Activated gamma-delta T cell (primary cell): Measurements from ENCODE around the gene PPP3R2.
"Not testable (repeated sequence)": the region's sequence is repeated elsewhere in the genome, so short reads cannot be mapped to it uniquely, and the experiment has no call there.

Source experiments
- DNase-seq: peaks from one replicate; lab custom pipeline; 2025; lab: John Stamatoyannopoulos, UW

The PPP3R2 gene

DNA sequence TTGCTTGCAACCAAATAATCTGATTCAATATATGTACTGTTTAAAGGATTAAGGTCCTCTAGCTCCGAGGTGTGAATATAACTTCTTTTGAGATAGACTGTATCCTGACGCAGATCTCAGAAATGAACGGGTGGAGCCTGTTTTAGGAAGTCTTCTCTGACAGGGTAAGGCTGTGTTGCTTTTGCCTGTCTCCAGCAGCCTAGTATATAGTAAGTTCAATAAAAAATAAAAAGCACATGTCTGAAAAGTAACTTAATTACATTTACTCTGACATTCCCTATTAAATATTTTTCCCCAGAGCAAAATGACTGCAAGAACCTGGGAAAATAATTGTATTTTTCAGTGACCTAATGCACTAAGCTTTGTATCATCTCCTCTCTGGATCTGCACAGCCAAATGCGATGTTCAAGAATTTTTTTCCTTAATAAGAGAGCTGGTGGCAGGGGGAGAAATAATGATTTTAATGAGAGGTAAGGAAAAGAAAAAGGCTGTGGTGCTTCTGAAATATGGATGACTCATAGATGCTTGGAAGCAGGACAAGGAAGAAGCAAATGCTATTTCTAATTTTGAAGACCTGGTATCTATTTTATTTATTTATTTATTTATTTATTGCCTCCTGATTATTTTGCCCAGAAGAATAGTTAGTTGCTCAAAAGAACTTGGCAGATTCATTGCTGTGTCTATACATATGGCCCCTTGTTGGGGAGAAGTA lies 7.3 kb downstream of the PPP3R2 start:
- no peak for DNase-seq

DNA sequence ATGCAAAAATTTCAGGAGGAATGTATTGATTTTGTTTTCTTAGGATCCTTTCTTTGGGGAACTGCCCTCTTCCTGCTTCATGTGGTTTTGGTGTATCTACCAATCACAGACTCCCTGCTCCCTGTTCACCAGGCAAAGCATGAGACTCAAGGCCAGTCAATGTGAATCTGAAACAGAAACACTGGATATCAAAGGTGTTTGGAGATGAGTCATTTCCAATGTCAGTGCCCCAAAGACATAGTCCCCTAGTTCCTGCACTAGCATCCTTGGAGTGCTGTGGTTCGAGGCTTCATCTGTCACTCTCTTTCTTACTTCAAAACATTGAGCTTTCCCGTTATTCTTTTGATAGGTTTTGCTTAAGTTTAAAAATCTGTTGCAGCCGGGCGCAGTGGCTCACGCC lies 8.1 kb downstream of the PPP3R2 start:
- no peak for DNase-seq

DNA sequence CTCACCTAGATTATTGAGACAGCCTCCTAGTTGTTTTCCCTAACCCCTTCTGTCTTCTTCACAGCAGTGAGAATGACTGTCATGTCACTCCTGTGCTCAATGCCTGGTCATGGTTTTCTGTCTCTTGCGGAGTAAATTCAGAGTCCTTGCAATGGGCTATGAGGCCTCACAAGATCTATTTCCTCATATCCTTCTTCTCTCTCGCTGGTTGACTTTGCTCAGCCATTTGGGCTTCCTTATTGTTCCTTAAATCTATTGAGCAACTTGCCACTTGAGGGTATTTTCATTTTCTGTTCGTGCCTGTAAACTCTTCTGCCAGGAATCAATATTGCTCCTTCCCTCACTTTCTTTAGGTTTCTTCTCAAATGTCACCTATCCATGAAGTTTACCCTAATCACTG lies 9.0 kb downstream of the PPP3R2 start:
- DNase-seq, result no peak

DNA sequence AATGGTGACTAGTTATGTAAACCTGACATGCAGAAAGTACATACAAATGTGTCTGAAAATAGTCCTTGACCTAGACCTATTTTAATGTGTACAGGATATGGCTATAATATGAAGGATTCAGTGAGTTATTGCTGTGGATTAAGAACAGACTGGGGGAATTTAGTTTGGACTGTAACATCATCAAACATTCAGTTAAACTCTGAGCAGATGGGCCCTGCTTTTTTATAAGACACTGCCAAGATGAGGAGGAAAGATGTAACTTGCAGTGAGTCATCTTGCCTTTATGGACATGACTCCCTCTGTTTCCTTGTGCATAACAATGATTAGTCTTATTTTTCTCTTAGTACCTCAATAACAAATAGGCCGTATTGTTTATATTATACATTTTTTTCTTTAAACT lies 12.2 kb downstream of the PPP3R2 start:
- no peak for DNase-seq

DNA sequence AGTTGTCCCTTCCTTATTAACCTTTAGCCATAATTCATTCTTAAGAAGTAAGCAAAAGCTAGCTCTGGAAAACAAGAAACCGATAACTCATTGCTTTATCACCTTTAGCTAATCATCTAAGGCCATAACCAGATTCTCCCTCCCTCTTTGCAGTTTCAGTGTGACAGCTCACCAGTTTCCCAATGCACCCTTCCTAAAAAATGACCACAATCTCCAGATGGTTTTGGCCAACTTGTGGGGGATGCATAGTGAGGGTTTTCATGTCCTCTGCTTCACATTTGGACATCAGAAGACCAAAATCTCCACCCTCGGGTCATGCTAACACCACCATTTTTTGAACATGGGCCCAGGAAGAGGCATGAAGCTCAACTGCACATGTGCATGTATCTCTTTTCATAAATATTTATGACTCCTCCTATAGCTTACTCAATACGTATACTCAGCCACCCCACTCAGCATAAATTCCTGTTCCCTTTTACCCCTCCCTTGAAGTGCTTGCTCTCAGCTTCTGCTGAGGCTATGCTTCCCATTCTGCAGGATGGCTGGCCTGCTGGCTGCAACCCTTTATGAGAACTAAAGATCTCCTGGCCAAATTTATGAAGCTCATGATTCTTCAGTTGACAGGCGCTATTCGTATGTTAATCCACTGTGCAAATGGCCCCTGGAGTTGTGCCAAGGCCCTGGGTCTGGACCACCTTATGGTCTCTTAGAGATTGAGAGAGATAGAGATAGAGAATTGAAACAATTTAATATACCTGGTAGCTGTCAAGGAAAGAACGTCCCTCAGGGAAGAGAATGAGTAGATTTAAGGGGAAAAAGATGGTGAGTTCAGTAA lies 14.8 kb downstream of the PPP3R2 start:
- no peak for DNase-seq

DNA sequence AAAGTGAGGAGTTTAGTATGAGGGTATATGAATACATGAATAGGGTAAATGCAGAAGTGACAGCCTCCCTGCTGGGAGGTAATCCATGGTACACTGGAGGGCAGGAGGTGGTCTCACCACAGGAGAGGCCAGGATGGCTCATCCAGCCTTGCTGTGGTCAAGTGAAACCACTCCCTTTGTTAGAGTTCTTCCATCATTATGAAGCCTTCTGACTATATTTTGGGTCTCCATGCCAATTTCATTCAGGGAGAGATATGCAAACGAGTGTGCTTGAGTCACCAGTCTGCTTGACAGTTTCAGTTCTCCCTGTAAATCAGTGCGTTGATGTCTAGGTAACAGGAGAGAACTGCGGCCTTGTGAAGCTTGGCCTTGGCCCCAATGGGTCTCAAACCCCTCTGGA lies 16.4 kb downstream of the PPP3R2 start:
- DNase-seq, result no peak

DNA sequence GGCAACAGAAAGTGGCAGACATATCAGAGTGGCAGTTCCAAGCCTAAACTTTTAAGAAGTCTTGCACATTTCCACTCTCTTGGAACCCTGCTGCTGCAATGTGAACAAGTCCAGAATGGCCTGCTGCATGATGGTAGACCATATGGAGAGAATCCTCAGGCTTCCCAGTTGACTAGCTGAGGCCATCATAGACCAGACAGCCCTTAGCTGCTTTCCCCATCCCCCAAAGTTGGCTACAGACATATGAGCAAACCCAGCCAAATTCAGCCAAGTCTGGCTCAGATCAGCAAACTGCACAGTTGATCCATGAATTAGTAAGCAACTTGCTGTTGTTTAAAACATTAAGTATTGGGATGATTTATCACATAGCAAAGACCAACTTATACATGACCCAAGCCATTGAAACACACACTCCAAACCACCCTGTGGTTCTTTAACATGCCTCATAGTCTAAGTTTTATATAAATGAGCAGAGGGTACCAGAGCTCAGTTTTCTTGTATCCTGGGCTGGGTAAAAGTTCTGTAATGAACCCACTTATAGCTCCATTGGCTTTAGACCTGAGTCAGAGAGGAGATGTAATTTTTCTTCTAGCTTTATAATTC lies 19.9 kb downstream of the PPP3R2 start:
- DNase-seq, result no peak

DNA sequence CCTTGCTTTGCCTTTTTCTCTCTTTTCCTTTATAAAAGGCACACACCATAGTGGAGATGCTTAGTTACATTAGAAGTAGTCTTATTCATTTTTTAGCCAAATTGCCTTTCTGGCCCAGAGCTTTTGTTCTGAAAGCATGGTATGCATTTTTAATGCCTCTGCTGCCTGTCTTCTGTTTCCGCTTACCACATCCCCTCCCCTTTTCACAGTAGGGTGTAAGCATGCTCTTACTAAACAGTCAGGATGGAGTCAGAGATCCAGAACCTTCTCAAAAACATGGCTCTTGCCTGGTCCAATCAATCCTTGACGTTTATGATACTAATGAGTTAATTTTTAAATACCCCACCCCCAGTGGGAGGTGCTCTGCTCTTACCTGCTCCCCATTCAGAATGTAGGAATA lies 22.5 kb downstream of the PPP3R2 start:
- DNase-seq, result no peak

DNA sequence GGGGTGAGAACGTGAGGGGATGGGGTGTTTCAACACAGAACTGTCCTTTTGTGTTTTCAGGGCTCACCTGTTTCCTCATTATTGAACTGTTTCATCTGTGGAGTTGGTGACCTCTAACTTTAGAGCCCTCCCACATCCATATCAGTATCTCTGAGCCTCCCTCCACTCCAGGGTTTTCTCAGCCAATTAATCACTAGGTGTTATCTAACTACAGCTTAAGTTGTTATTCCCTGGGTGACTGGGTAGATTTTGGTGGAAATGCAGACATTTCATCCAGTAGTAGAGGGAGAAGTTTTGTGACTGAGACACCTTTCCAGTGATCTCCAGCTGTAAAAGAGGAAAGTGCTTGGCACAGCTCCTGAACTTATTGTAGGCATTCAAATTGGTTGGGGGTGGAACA lies 23.7 kb downstream of the PPP3R2 start:
- no peak for DNase-seq

DNA sequence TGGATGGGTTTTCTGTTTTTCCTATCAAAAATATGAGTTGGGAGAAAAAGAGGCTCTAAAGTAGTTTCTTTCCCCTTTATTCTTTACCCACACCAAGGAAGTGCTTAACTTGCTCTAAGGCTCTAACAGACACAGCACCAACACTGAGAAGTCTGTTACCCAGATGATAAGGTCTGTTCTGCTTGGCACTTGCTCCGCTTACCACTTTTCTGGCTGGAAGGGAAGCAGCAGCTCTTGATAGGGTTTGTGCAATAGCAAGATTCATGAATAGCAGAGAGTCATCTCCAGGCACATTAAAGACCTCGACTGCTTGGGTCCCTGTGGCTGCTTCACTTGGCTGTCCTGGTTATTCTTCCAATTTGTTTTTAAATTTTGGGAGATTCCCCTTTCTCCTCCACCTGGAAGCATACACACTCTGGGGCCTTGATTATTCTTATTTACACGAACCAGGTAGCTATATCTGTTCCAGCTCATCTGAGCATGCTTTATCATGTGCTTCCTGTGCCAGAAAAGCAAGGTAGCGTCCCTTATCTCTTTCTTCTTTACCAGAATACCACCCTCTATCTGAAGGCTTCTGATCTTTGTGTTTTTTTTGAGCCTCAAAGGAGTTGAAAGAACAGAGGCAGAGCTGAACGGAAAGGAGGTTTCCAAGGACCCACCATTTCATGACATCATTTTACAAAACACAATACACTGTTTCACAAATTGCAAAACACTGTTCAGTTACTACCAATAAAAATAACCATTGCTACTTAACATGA lies 24.8 kb downstream of the PPP3R2 start:
- DNase-seq, result no peak

DNA sequence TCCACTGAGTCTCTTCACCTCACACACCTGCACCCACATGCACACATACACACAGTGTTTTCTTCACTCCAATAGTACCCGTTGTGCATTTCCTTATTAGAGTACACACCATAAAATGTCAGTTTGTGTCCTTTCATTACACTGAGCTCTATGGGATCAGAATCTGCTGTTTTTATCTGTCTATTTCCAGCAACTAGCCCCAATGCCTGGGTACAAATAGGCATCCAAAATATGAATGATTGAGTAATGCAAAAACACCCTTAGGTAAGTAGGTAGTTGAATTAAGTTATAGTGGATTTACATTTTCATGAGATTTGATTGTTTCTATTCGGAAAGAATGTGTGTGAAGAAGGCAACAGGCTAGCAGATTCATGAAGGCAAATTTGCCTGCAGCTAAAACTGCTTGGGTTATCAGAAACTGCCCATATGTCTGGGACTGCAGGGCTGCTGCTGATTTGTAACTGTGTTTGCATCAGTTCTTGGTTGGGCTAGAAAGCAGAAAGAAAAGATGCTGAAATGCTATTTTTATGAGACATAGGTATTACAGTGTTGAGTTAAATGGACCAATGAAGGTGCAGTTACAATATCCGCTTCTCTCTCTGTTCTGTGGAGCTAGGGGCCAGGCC lies 26.9 kb downstream of the PPP3R2 start:
- DNase-seq, result no peak

DNA sequence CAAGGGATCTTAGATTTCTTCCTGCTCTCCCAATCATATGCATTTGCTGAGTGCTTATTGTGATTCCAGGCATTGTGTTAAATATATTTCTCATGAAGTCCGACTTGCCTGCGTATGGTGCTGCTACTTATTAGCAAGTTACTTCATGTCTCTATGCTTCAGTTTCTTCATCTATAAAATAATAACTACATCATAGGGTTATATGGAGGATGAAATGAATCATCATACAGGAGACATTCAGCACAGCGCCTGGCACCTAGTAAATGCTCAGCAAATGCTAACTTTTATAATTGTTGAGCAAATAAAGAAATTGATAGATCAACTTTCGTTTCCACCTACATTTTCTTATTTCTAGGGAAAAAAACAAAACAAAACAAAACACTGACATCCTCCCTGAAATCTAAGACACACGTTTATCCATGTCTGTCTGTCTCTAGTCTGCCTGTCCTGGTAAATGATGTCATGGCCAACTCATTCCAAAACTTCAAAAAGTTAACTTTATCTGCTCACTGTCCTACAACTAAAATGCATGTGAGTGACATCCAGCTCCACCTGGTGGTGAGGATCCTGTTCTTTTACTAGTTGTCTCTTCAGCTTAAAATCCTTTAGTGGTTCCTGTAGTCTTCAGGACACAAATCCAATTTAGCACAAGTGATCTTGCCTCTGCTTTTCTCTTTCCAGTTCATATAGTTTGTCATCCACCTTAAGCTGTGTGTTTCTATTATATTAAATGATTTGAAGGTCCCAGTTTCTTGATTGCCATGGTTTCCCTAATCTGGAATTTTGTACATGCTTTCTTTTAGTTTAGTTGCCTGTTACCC lies 27.7 kb downstream of the PPP3R2 start:
- no peak for DNase-seq

DNA sequence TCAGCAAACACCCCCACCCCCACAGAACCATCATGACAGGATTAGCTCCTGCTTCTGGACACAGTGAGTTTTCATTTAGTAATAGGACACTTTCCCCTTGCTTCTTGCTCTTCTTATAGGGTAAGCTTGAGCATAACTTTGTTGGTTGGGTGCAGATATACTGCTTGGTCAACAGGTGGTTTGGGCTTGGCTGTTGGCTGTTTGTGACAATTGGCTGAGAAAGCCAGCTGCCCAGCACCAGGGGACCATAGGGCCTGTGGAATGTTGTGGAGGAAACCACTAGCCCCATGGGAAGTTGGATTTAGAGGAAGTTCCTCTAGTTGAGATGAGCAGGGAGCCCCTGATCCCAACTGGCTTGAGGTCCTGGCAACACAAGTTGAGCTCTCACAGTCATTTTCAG lies 30.5 kb downstream of the PPP3R2 start:
- no peak for DNase-seq

DNA sequence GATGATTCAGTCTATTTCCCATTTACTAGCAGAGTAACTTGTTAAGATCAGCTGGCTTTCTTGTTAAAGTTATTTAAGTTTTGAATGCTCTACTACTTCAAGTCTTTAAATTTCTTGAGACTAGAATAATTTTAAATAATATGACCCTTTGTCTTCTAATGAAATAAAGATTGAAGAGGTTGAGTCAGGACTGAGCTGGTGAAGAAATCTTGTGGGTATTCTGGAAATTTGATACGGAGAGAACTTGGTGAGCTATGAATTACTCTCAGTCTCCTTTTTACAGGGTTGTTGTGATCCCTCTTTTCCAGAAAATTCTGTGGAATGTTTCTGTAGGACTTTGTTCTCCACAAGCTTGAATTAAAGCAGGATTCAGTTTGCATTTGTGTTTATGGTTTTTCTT lies 31.8 kb downstream of the PPP3R2 start:
- DNase-seq, result no peak

DNA sequence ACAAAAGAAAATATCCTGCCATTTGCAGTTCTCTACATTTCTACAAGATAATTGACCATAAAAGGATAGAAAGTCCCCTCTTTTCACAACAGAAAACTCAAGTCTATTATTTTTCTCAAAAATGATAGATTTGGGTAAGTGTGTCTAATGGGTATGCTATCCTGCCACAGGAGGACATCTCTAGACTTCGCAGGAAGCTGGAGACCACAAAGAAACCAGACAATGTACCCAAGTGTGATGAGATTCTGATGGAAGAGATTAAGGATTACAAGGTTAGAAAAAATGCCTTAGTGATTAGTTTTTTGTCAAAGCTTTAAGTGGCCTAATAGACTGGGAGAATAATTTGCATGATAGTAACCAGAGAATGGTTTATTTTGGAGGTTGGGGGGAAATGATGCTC lies 33.0 kb downstream of the PPP3R2 start:
- DNase-seq, result no peak

DNA sequence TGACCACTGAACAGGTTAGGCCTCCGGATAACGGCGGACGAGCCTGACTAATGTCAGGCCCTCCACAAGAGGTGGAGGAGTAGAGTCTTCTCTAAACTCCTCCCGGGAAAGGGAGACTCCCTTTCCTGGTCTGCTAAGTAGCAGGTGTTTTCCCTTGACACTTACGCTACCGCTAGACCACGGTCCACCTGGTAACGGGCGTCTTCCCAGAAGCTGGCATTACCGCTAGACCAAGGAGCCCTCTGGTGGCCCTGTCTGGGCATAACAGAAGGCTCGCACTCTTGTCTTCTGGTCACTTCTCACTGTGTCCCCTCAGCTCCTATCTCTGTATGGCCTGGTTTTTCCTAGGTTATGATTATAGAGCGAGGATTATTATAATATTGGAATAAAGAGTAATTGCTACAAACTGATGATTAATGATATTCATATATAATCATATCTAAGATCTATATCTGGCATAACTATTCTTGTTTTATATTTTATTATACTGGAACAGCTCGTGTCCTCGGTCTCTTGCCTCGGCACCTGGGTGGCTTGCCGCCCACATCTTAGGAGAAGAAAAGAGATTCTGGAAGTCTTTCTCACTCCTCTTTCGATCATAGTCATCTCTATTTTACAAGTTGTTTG lies 45.2 kb downstream of the PPP3R2 start:
- DNase-seq, result not testable (repeated sequence)

DNA sequence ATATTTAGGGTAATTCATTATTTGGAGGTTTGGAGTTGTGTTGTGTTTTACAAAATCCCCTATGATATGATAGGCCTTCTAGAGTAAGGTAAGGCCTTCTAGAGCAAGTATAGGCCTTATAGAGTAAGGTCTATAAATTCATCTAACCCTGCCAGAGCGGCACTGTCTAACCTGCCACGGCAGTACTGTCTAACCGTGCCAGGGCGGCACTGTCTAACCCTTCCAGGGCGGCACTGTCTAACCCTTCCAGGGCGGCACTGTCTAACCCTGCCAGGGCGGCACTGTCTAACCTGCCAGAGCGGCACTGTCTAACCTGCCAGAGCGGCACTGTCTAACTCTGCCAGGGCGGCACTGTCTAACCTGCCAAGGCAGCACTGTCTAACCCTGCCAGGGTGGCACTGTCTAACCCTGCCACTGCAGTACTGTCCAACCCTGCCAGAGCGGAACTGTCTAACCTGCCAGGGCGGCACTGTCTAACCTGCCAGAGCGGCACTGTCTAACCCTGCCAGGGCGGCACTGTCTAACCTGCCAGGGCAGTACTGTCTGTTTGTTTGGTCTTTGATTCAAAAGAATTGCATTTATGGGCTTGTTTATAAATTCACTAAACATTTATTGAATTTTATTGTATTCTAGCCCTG lies 51.6 kb downstream of the PPP3R2 start:
- DNase-seq, result no peak
